ENCODE data around the gene ADISSP. TPM values are rescaled to one million over a fixed set of nuclear protein-coding genes. Genes with fewer than 3 reads are reported as not detected.

The ADISSP gene
- polyA plus RNA-seq: 18.4 and 20.6 TPM in 2 replicates

DNA sequence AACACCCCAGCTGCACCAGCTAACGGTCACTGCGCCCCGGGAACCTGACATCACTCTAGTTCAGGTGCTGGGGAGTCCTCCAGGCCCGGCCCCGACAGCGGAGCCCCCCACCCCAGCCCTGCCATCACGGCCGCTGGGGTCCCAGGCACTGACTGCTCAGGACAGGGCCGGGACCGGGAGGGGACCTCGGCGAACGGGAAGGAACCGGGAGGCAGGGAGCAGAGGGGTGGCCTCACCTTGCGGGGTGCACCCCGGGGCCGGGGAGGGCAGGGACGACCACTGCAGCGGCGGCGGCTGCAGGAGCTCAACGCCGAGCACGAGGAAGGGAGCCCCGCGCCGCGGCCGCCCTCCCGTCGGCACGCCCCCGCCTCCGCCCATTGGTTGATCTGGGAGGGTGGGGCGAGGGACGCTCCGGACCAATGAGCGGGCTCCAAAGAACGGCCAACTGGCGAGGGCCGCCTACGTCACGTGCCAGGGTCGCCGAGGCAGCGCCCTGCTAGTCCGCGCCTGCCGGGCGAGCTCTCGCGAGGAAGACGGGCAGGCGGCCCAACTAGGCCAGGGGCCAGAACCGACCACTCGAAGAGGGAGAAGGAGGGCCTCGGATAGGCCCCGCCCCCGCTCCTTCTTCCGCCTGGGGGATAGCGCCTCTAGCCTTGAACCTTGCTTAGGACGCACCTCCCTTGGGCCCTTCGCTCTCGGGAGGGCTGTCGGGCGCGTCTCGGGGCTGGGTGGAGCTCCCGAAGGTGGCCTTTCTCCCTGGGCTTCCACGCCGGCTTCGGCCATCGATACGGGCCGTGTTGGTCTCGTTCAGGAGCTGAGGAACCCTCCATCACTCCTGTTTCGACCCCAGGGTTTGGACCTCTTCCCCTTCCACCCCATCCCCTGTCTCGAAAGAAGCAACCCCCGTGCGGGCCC is at the start of gene ADISSP:
Gene ADISSP (minus strand): TSS at position 327 of the 915 bp plus-strand sequence. CDS start 7,653 bp downstream, outside the sequence.

DNA sequence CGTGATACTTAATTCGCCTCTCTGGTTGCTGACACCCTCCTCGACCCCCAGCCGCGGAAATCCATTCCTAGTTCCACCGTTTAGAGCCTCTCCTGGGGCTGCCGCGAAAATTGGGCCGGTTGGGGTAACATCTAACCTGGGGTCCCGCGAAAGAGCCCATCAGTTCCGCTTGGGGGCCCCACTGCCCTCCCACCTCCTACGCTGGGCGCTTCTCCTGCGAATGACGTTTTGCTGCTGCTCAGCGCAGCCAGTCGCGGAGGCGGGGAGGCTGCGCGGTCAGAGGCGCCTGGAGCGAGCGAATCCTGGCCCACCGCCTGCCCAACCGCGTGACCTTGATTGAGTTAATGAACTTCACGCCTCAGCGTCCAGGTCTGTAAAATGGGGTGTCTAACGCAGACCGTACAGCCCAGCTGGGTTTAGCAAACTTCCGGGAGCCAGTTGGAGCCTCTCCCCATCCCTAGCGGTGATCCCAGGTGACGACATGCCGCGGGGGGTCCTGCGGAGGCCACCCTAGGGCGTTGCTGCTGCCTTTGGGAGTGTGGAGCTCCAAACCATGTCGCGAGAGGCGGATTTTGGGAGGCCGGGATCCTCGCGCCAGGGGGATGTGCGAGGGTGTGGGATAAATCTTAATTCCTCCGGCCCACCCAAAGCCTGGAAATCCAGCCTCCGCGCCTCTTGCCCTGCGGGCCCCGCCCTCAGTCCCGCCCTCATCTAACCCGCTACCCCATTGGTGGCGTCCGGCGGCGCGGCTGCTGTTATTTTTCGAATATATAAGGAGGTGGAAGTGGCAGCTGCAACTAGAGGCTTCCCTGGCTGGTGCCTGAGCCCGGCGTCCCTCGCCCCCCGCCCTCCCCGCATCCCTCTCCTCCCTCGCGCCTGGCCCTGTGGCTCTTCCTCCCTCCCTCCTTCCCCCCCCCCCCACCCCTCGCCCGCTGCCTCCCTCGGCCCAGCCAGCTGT is 28.2 kb upstream of the ADISSP start, which contains the start of gene CDC25B:
Gene CDC25B (plus strand): TSS at position 800 of the 958 bp plus-strand sequence. CDS start 222 bp downstream, outside the sequence.

DNA sequence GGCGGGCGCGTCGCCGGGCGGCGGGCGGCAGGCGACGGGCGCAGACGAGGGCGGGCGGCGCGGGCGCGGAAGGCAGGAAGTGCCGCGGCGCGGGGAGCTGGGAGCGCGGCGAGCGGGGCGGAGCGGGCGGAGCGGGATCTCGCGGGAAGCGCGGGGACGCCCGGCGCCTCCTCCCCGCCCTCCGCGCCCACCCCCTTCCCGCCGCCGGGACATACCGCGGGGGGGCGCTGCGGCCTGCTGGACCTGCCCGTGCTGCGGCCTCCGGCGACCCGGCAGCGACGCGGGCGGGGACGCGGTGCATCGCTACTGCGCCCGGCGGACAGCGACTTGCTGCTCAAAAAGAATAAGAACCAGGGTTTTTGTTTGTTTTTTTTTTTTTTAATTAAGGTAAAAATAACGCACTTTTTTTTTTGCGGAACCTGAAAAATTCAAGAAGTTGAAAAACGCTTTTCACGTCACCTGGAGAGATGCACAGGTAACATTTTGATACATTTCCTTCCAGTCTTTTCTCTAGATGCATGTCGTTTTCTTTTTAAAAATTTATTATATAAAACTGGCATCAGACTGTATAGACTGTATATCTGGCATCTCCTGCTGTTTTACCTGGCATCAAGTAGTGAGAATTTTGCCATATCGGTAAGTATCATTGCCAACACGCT is 19.2 kb upstream of the ADISSP start, which contains the start of gene CENPB:
Gene CENPB (minus strand): TSS at position 76 of the 659 bp plus-strand sequence. CDS start 257 bp downstream, outside the sequence.

DNA sequence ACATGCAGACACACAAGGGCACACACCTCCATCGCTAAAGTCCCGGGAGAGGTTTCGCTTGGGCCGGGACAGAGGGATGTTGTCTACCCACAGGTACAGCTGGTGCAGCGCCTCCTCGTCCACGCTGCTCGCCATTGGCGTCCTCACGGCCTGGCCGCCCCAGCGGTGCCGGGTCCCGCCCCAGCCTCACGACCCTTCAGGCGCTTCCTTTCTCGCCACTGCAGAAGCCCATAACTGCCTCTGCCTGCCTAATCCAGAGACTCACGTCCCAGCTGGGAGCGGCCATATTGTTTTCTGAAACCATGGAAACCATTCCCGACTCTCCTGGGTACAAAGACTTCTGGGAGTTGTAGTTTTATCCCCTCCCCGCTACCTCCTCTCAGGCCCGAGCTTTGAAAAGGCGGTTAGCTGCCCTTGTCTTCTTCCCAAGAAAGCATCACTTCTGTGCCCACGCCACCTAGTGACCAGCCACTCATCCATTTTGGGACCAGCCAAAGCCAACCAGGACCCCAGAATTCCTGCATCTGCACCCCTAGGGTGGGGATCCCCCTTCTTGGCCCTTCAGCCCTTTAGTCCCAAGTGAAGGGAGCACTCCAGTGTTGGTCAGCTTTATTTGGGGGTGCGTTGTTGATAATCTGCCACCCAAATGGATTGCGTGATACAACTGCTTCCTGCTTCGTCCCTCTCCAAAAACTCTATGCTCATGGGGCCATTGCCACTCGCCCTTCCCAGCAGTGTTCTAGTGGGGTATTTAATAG is 13.8 kb upstream of the ADISSP start, which contains the start of gene SPEF1:
Gene SPEF1 (minus strand): TSS at position 296 of the 758 bp plus-strand sequence. CDS start 161 bp downstream, at position 135.

DNA sequence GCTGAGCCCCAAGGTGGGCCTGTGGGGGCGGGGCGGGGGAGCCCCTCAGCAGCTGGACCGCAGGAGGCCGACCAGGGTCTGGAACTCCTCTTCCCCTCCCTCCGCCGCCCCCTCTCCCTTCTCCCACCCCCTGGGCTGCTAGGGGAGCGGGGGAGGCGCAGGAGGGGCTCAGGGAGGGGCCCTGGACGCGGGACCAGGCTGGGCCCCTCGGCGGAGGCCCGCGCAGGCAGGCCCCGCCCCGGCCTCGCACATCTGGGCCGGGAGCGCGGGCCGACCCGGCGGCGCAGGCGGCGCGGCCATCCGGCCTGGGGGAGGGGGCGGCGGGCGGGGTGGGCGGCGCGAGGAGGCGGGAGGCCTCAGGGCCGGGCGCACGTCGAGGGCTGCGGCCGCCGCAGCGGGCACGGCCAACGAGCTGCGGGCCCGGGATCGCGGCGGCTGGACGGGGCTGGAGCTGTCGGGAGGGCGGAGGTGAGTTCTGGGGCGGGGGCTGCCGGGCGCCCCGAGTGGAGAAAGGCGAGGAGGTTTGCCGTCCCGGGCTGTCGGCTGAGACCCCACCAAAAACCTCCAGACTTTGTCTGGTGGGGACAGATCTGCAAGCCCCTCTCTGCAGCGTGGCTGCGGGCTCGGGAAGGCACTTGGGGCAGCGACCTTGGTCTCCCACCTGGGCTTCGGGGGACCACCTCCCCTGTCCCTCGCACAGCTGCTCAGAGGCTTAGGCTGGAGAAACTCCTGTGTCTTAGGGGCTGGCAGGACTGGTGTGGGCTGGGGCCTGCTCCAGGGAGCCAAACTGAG is 35.0 kb downstream of the ADISSP start, which contains the start of gene HSPA12B:
Gene HSPA12B (plus strand): TSS at position 359 of the 792 bp plus-strand sequence. CDS start 5,990 bp downstream, outside the sequence.

DNA sequence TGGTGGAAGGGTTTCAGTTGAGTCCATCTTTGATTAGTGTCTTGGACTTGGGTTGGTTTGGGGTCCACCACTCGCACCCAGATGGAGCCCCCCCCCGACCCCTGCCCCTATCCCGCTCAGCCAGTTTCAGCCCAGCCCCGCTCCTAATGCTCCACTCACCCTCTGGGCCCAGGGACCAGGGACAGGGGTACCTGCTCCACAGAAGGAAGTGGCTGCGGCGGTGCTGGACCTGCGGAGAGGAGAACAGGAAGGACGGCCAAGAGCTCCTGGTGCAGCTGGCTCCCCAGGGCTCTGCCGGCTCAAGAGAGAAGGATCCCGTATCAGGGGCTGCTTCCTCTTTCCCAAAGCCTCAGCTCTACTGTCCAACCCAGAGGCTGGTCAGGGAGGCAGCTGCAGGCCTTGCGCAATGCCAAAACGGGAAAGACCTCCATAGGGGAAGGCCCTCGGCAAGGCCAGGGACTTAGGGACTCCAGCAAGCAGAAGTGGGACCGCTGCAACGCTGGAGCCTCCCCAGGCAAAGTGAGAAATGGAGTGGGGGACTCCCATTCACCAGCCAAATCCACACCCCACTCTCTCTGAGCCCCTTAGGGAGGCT is 55.2 kb downstream of the ADISSP start, which contains the start of gene SIGLEC1:
Gene SIGLEC1 (minus strand): TSS at position 322 of the 595 bp plus-strand sequence. CDS start 5,472 bp downstream, outside the sequence.

Other genes starting within 250 kb of the ADISSP start
- gene GFRA4, start 104.4 kb downstream of the ADISSP start, polyA plus RNA-seq: not detected in 2 replicates
- 1.1 TPM in 1 of 2 replicates, not detected in the other for gene ADAM33, start 85.7 kb downstream of the ADISSP start, polyA plus RNA-seq
- not detected in 2 replicates for gene SIGLEC1, start 55.2 kb downstream of the ADISSP start, polyA plus RNA-seq
- gene HSPA12B, start 35.1 kb downstream of the ADISSP start, polyA plus RNA-seq: 0.35 TPM in 1 of 2 replicates, not detected in the other
- 0.20 TPM in 1 of 2 replicates, not detected in the other for gene SPEF1, start 13.7 kb upstream of the ADISSP start, polyA plus RNA-seq
- gene CENPB, start 19.0 kb upstream of the ADISSP start, polyA plus RNA-seq: 0.35 and 1.9 TPM in 2 replicates
- gene CDC25B, start 28.6 kb upstream of the ADISSP start, polyA plus RNA-seq: 3.3 and 3.7 TPM in 2 replicates
- gene AP5S1, start 52.8 kb upstream of the ADISSP start, polyA plus RNA-seq: 3.6 and 9.7 TPM in 2 replicates
- gene MAVS, start 79.1 kb upstream of the ADISSP start, polyA plus RNA-seq: 0.88 and 1.1 TPM in 2 replicates
- gene PANK2, start 121.6 kb upstream of the ADISSP start, polyA plus RNA-seq: 25.8 and 49.7 TPM in 2 replicates
- gene RNF24, start 247.8 kb upstream of the ADISSP start, polyA plus RNA-seq: 5.0 and 5.7 TPM in 2 replicates